GM12865 (cell line): Measurements from ENCODE around the gene RAB3IL1.

Source experiments
- DNase-seq: peaks from one replicate; pipeline ENCODE4 v3.0.0; 2010; ENCODE audit warnings: low read depth
- H3K4me3 ChIP-seq: 2 replicates; pipeline ENCODE4 v1.5.1; 2011; ENCODE audit warnings: mild to moderate bottlenecking, low read depth, low read length, control low read depth
- CTCF ChIP-seq: IDR thresholded peaks from 2 replicates; pipeline ENCODE4 v1.5.1; 2011; ENCODE audit warnings: low read length, control low read depth, low read depth, inconsistent platforms; ENCODE audit not compliant: insufficient read depth; ENCODE audit errors: missing control alignments

RAB3IL1 gene

GRCh38 chr11:61913699-61914395, 3.5 kb downstream of the RAB3IL1 start:
- no peak for TF ChIP-seq CTCF
- DNase-seq = no peak
- no peak overlapping the region for H3K4me3 ChIP-seq

- TF ChIP-seq CTCF = no peak
- DNase-seq = no peak
- no peak overlapping the region for H3K4me3 ChIP-seq
Measured at GRCh38 chr11:61912991-61913698, 4.2 kb downstream of the RAB3IL1 start.

GRCh38 chr11:61912530-61912898, 4.9 kb downstream of the RAB3IL1 start:
- DNase-seq = no peak
- TF ChIP-seq CTCF = no peak
- no peak overlapping the region for H3K4me3 ChIP-seq

- TF ChIP-seq CTCF = no peak
- H3K4me3 ChIP-seq = no peak overlapping the region
- DNase-seq = no peak
Measured at GRCh38 chr11:61911701-61912529, 5.5 kb downstream of the RAB3IL1 start.

- DNase-seq = no peak
- H3K4me3 ChIP-seq = no peak overlapping the region
- no peak for TF ChIP-seq CTCF
Measured at GRCh38 chr11:61911128-61911700, 6.2 kb downstream of the RAB3IL1 start.

GRCh38 chr11:61910187-61911127, 6.9 kb downstream of the RAB3IL1 start:
- DNase-seq = no peak
- no peak overlapping the region for H3K4me3 ChIP-seq
- TF ChIP-seq CTCF = no peak
